Measurements from ENCODE around the gene FAM170B.

- no peak for TF ChIP-seq POLR2A (IDR thresholded peaks at IDR 0.05)
- TF ChIP-seq CTCF (IDR thresholded peaks at IDR 0.05) = no peak
Observed at GRCh38 chr10:49160110-49160509, 26.3 kb upstream of the FAM170B start.

All from uterus (tissue), 2 donors.